Stimulated activated CD8-positive, alpha-beta memory T cell treated with anti-CD3 and anti-CD28 coated beads, Interleukin-4, amount 100 ng/mL, for 1 hour (primary cell): Measurements from ENCODE around the gene PARP3.
"Not testable (repeated sequence)": the region's sequence is repeated elsewhere in the genome, so short reads cannot be mapped to it uniquely, and the experiment has no call there.

Experiments
- DNase-seq, 2 donors: peaks; one replicate each; pipeline ENCODE4 v3.0.0-alpha.2; 2020; ENCODE audit warnings: low read depth in 2 of 2, low spot score in 1 of 2

The PARP3 gene

DNA sequence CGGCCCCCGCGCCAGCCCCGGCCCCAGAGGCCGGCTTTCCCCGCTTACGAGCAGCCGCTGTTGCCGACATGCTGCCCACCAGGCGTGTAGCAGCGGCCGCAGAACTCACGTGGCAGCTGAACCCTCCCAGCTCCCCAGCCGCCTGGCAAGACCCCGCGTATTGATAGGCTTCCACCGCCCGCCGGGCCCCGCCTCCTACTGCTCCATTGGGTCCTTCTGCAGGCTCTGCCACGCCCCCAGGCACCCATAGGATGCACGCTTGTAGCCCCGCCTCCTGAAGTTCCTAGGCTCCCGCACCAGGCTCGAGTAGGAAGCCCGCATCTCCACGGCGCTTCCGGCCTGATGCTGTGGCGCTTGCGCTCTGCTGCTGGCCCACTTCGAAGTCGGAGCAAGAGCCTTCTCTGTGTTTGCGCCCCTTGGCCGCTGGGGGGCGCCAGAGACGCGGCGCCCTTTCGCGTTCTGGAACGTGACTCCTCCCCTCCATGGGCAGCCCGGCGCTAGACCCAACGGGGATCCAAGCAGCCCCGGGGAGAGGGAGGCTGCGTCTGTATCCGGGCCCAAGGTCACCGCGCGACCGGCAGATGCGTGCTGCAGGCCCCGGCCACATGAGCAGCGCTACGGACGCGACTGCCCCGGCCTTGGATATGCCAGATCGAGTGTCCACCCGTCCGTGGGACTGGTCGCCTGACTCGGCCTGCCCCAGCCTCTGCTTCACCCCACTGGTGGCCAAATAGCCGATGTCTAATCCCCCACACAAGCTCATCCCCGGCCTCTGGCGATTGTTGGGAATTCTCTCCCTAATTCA lies at the start of gene PARP3, which contains the start of gene RRP9:
Gene PARP3 (plus strand): TSS at position 566 of the 805 bp plus-strand sequence. CDS start 993 bp downstream, outside the sequence.
Gene RRP9 (minus strand): TSS at position 107 of the 805 bp plus-strand sequence. CDS start 37 bp downstream, at position 70.
- peak; percentile 98 to 99 for DNase-seq

DNA sequence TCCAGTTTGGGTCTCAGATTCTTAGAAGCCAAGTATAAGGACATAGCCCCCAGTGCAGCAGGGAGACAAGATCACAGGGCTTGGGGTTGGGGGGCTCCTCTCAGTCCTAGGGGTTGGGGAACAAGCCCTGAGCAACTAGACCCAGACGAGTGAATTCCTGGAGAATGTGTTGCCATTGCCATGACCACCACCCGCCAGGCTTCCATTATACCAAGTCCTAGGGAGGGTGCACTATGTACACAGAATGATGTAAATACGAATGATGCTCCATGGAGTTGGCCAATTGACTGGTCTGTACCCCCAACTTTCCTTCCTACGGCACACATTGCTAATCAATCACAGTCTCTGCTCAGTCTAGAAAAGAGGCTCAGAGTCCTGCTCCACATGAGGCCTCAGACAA lies 47.8 kb upstream of the PARP3 start:
- no peak for DNase-seq

DNA sequence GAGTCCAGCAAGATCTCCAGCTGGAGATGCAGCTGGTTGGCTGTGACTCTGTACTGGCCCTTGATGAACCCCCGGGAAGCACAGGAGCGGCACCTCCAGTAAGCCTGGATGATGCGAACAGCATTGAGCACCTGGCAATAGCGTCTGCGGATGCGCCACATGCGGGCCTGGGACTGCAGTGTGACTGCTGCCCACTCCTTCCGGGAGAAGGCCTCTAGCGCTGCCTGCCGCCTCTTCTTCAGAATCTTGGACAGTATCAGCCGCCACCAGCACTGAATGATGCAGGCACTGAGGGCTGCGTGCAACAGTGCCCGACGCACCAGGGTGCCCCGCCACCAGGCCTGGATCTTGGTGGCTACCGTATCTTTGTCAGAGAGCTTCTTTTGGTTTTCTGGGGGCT lies 47.2 kb upstream of the PARP3 start:
- no peak for DNase-seq

DNA sequence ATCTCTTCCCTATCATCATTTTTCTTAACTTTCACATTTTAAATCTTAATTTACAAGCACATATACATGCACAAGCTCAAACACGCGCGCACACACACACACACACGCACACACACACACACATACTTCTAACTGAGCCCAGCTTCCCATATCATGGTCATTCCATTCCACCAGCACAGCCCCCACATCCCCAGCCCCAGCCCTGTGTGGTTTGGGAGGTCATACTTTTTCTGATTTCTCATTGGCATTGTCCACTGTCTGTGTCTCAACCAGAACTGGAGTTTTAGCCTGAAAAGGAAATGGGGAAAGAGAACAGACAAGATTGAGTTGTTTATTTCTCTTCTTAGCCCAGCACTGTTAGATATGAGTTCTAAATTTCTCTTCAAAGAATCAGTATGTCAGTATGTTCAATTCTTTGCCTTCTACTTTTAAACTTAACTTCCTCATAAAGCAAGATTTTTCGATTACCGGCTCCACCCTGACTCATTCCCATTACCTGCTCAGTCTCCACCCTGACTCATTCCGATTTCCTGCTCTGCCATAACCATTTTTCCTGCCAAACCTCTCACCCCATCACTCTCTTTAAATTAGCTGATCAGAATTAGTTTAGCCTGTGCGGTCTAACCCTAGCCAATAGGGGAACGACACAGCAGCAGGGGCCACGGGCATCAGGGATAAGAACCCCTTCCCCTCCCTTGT lies 45.4 kb upstream of the PARP3 start:
- no peak for DNase-seq

DNA sequence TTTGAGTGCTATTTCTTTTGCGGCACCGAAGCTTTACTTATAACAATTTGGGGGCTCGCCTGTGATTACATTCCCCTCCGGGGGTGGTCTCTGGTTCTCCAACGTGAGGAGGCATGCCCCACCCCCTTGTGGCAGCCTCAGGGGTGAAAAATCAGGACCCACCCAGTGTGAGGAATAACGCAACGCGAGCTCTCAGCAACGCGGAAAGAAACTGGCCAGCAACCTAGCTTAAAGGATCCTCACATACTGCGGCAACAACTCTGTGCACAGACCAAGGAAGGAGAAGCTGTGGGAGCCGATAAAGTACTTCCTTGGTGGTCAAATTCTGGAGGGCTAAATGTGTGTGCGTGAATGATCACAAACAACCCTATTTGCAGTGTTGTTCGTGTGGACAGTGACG lies 44.8 kb upstream of the PARP3 start:
- DNase-seq = no peak

DNA sequence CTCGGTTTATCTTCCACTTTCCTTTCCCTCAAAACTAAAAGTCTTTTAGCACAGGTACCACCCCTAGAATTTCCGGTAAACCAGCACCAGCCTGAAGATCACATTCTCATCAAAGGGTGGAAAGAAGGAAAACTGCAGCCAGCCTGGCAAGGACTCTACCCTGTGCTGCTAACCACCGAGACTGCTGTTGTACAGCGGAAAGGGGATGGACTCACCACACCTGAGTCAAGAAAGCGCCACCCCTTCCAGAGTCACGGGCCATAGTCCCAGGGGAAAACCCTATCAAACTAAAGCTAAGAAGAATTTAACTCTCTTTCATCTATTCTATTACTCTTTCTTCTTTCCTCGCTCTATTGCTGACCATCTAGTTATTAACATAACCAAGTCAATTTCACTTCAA lies 42.1 kb upstream of the PARP3 start:
- not testable (repeated sequence) for DNase-seq

DNA sequence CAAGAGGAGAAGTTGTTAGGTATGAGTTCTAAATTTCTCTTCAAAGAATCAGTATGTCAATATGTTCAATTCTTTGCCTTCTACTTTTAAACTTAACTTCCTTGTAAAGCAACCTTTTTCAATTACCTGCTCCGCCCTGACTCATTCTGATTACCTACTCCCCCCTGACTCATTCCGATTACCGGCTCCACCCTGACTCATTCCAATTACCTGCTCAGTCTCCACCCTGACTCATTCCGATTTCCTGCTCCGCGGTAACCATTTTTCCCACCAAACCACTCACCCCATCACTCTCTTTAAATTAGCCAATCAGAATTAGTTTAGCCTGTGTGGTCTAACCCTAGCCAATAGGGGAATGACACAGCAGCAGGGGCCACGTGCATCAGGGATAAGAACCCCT lies 39.8 kb upstream of the PARP3 start:
- DNase-seq = not testable (repeated sequence)

DNA sequence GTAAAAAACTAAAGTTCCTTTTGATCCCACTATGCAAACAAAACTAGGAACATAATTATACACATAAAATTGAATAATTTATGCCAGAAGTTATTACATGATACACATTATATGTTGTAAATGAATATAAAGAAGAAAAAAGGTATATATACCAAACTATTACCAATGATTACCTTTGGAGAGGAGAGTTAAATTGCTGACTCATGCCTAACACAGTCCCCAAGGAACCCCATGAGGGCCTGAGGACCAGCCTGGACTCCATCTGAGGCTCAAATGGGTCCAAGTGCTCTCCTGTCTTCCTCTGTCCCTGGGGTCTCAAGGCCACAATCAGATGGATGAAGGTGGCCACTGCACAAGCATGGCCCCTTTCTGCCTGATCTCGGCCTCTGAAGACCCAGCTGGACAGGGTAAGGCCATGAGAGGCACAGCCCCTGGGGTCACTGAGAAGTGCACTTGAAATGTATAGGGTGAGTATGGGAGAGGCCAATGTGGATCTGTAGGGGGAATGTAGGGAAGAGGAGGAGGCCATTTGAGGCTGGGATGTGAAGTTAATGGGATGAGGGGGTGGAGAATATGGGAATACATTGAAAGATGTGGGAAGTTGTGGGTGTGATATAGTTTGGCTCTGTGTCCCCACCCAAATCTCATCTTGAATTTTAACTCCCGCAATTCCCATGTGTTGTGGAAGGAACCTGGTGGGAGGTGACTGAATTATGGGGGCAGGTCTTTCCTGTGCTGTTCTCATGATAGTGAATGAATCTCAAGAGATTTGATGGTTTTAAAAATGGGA lies 37.9 kb upstream of the PARP3 start:
- DNase-seq = no peak

DNA sequence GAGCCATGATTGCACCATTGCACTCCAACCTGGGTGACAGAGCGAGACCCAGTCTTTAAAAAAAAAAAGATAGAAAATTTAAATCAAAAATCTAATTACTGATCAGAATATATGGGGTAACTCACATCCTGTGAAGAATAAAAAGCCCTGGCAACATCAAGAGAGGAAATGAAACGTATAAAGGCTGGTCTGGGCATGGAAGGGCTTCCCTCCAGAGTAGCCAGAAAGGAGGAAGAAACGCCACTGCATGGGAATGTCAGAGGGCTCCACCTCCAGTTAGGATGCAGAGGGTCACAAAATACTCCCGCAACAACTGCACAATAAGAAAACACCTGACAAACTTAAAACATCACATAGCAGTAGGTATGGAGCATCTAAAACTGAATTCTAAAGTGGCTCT lies 34.1 kb upstream of the PARP3 start:
- DNase-seq = no peak

DNA sequence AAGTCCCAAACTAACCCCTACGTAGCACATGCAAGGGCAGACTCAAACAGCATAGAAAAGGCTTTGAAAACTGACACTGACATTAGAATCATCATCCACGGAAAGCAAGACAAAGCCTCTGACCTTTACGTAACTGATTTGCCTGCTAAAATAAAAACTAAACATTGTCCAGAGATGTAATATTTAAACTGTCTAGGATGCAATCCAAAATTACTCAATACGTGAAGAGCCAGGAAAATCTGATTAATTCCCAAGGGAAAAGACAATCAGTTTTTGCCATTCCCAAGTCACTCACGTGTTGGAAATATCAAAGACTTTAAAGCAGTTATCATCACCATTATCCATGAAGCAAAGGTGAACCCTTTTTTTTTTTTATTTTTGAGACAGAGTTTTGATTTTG lies 25.7 kb upstream of the PARP3 start:
- DNase-seq = no peak

DNA sequence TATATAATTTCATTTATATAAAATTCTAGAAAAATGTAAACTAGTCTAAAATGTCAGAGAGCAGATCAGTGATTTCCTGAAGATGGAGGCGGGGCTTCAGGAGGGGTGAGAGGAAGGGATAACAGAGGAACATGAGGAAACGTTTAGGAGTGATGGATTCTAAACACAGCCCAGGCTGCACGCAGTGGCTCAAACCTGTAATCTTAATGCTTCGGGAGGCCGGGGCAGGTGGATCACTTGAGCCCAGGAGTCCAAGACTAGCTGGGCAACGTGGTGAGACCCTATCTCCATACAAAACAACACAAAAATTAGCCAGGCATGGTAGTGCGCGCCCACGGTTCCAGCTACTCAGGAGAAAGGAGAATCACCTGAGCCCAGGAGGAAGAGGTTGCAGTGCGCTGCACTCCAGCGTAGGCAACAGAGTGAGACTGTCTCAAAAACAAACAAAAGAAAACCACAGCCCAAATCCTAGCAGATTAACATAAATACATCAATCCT lies 21.0 kb upstream of the PARP3 start:
- DNase-seq = no peak

DNA sequence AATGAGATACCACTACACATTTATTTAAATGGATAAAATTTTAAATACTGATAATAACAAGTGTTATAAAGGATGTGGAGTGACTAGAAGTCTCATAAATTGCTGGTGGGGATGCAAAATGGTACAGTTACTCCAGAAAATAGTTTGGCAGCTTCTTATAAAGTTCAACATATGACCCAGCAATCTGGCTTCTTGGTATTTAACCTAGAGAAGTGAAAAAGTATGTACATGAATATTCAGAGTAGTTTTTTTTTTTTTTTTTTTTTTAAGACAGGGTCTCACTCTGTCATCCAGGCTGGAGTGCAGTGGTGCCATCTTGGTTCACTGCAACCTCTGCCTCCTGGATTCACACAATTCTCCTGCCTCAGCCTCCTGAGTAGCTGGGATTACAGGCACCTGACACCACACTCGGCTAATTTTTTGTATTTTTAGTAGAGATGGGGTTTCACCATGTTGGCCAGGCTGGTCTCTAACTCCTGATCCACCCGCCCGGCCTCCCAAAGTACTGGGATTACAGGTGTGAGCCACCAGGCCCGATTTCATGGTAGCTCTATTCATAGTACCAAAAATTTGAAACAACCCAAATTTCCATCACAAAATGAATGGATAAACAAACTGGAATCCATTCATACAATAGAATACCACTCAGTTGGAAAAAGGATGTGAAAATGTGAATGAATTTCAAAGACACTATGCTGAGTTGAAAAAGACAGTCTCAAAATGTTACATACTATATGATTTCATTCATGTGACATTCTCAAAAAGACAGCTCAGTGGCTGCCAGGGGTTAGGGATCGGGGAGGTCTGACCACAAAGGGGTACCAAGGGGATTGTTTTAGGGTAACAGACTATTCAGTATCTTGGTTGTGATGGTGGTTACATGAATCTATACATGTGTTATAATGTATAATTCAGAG lies 14.8 kb upstream of the PARP3 start:
- DNase-seq = no peak

DNA sequence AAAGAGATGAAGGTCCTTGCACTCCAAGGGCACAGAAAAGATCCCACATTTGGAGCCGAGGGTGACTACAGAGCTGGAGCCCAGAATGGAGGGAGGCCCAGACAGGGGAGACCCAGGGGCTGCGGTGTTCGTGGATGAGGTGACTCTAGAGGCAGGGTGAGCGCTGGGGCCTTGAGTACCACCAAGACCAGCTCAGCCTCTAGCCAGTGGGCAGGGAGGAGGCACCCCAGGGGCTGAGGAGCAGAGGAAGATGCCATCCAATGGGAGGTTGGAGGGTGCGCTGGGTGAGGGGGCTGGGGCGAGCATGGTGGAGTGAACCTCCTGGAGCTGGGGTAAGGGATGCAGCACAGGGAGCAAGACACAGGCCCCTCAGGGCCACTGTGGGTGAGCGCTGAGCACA lies 13.7 kb upstream of the PARP3 start:
- DNase-seq = no peak

DNA sequence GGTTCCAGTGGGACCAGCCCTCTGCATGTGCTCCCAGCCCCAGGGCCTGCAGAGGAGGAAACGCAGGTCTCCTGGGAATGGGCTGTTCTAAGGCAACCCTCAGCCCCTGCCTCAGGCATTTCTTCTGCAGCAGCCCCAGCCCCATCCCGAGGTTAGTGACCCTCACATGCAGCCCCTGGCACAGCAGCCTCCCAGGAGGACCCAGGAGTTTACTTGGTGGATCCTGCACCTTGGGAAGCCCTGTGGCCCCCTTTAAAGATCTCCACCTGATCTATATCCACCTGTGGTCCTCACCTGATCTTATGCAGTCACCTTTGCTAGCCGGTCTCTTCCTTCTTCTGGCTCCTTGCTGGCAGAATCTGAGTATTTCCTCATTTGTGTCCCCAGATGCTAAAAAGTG lies 13.2 kb upstream of the PARP3 start:
- DNase-seq = not testable (repeated sequence)

DNA sequence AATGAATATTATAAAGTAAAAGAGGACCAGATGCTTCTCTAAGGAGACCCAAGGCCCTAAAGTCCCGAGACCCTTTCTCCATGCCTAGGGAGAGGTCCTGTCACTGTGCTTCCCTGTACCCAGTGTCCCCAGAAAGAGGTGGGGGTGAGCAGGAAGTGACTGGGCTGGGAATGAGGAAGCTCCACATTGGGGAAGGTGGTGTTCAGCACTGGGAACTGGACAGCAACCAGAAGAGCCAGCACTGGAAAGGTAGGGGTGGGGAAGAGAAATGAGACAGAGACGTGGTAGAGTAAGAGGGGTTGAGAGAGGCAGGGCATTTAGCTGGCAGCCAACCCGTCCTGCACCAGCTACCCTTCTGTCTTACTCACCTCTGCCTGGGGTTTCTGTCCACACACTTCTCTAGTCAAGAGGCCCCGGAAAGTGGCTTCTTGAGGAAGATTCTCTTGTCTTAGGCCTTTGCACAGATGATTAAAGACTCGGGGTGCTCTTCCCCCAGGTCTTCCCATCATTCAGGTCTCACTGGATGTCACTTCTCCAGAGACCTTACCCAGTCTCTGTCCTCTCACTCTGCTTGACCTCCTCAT lies 12.7 kb upstream of the PARP3 start:
- no peak for DNase-seq

DNA sequence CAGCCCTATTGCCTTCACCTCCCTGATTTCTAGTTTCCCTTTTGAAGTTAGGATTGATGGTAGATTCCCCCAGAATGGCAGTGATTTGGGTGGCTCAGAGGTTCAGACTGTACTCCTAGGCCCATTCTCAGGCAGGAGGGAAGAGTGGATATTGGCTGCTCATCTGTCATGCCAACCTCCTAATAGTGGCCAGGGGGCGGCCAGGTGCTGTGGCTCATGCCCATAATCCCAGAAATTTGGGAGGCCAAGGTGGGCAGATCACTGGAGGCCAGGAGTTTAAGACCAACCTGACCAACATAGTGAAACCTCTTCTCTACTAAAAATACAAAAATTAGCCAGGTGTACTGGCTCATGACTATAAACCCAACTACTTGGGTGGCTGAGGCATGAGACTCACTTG lies 11.7 kb upstream of the PARP3 start:
- DNase-seq = no peak

DNA sequence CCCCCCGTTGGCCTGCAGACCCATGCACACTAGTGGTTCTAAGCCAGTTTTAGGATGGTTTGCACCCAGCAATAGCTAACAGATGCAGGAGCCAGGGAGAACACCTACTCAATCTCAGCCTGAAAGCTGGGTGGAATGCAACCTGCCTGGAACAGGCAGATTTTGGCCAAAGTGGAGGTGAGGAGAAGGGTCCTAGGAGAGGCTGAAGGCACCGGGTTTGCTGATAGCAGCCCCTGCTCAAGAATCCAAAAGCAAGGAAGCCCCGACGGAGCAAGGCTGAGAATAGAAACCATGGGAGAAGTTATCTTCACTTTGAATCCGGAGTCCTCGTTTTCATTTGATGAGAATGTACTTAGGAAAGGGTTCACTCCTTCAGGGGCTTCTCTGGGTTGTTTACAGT lies 10.4 kb upstream of the PARP3 start:
- no peak for DNase-seq

DNA sequence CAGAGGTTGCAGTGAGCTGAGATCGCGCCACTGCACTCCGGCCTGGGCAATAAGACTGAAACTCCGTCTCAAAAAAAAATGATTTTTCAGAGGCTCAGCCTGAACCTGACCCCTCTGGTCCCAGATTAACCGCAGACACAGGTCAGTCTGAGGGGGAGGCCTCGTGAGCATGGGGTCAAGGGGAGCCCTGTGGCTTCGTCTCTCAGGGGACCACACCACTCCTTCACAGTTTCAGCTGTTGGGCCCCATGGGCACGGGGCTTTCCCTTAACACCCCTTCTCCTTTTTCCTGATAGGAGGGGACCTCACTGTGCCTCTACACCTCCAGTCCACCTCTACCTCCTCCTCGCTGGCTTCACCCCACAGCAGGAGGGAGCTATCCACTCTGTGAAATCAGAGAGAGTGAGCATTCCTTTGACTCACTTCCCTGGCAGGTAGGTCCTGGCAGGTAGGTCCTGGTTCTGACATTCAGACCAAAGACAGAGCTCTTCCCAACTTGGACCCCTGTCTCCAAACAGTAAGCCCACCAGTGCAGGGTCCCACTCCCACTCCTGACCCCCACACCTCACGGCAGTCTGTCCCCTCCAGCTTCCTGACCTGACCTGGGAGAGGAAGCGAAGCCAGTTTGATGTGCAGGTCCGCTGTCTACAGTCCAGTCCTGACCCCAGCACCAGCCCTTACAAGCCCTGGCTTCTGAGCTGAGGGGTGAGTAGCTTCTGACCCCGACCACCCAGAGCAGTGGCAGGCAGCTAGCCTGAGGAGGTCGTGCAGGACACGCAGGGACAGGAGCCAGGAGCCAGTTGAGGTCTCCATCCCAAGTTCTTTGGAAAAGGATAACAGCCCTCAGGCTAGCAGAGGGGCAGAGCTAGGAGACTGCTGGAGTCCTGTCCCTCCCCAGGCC lies 9.4 kb upstream of the PARP3 start:
- DNase-seq = no peak

DNA sequence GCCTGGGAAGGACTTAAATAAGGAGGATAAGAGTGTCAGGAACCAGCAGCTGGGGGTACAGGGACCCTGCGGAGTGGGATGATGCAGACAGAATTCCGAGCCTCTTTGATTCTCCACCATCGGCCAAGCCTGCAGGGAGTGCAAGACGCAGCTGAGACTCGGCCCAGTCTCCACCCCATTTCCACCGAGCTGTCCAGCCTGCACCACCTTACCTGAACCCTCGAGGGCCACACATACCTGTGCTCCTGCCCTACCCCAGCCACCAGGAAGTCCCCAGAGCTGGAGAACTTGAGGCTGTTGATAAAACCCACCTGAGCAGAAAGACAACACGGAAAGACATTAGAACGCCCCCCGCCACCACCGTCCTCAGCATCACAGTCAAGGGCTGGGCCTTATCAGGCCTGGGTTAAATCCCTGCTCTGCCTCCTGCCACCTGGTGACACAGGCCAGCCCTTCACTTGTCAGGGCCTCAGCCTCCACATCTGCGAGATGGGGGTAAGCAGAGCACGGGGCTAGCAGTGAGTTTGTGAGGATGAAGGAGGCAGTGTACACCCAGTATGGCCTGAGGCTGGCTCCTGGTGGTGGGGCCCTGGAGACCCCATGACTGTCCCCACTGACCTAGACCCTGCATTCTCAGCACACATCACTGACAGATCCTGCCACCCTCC lies 8.6 kb upstream of the PARP3 start:
- no peak for DNase-seq
